H1 (cell line): ENCODE data around the gene F11R. TPM values are rescaled to one million over a fixed set of nuclear protein-coding genes. Genes with fewer than 3 reads are reported as not detected.

Experiments
- ATF2 ChIP-seq: IDR thresholded peaks from 2 replicates; pipeline ENCODE4 v1.6.1; 2012; ENCODE audit warnings: low read length, inconsistent platforms
- PHF8 ChIP-seq: fragments of 200-600 bp; sonication (generic); conservative IDR thresholded peaks from 2 replicates; pipeline ENCODE4 v1.7.1; 2012; ENCODE audit warnings: low read depth, mild to moderate bottlenecking, inconsistent platforms, low read length, moderate library complexity
- SIX5 ChIP-seq: IDR thresholded peaks from 2 replicates; pipeline ENCODE4 v1.6.1; 2011; ENCODE audit warnings: mild to moderate bottlenecking, low read depth, low read length
- polyA plus RNA-seq, 7 experiments: library from polyadenylated mRNA; depleted of rRNA in 3 of 7; stranded (reverse) in 5 of 7; unstranded in 2 of 7; fragments of >200 nt in 5 of 7; fragments of 200-250 nt in 2 of 7; gene quantifications; 1 replicate in 5 of 7; 2 replicates in 1 of 7; 4 replicates in 1 of 7; pipeline versions ENCODE4 v1.2.1 to v1.2.3, GENCODE V29; 2011 to 2013; ENCODE audit warnings: missing spikeins in 2 of 7, mixed read lengths in 2 of 7
- total RNA-seq: library from RNA; stranded (reverse); fragmentation: NEBNext Ultra II Directional; extraction: Animal tissue kit (Norgen Biotek cat#: 25700); gene quantifications from 2 replicates; pipeline ENCODE4 v1.2.1, GENCODE V29; 2021

F11R gene
- total and polyA plus RNA-seq, 2 of the 8 experiments (the other 6 are each of a cell fraction or from before 2014, with no cell fraction given): 159 to 200 TPM

DNA sequence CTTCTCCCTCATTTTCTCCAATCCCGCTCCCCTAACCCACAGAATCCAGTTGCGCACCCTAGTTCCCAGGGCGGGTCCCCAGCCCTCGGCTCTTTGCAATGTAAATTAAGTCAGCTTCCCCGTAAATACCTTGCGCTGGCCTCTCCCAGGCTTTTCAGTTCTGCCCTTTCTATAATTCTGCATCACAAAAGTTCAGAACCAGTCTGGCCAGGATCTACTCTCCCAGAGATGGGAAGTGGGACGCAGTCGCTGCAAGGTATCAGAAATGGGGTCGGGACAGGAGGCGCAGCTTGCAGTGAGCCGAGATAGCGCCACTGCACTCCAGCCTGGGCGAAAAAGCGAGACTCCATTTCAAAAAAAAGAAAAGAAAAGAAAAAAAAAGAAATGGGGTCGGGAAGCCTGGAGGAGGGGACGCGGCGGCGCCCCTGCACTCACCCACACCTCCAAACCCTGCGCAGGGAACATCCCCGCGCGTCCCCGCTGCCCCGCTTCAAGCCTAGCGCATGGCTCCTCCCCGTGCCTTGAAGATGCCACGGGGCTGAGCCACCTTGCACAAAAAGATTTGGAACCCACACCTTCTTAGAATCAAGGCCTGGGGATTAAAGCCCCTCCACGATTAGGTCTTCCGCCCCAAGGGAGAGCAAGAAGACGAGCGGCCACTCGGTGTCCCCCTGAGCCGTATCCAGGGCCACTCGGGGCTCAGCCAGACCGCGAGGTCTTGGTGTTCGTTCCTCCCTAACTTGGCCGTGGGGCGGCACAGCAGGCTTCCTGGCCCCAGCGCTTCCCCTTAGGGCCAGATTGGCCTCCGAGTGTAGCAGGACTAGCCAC lies 39.2 kb downstream of the F11R start (continued):
- TF ChIP-seq PHF8: 0 out of 2 replicates have a peak, but pooled peaks have one; percentile 44
- TF ChIP-seq SIX5: no peak
- TF ChIP-seq ATF2: no peak
